NCI-H146 (cell line): ENCODE results near the gene AJUBA.
"Not testable (repeated sequence)": the region's sequence is repeated elsewhere in the genome, so short reads cannot be mapped to it uniquely, and the experiment has no call there.

Experiments used
- DNase-seq: peaks from one replicate; lab custom pipeline; 2025; lab: John Stamatoyannopoulos, UW

AJUBA gene

DNA sequence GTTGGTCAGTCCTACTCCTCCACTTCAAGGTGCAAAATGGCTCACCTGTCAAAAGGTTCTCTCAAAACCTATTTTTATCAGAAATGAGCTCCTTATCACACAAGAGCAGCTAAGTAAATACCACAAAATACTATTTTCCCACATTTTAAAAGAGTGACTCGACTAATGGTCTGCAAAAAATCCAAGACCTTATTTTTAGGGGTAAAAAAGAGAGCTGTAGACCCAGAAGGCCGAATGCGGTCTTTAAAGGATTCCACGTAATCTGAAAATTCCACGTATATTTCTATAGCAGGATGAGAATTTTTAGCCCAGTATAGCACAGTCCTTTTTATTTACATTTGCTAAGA lies 23.8 kb upstream of the AJUBA start:
- DNase-seq, result no peak

DNA sequence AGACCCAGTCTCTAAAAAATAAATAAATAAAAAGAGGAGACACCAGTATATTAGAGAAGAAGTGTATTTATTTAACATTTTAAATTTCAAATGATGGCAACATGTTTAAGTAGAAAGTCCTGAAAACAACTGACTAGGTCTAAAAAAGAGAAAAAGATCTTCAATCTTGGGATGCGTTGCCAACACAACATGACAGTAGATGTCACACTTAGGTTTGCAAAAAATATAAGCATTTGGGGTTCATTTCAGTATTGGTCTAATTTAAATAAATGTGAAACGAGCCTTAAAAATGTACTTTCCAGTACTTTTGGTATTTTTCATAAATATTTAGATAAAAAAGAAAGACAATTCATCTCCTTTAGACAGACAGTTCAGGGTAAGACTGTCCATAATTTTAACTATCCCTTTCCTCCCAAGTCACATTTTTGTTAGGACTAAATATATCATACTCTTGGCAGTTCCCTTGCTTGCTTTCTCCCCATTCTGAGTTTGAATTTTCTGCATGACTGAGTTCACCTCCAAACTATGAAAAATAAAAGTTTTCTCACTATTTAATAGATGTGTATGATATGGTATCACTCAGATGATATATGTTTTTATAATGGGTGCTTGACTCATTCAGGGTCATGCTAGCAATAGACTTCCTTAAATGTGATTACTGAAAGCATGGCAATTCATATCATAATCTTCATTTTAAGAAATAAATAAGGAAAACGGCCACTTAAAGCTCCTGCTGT lies 23.3 kb upstream of the AJUBA start:
- DNase-seq, result no peak

DNA sequence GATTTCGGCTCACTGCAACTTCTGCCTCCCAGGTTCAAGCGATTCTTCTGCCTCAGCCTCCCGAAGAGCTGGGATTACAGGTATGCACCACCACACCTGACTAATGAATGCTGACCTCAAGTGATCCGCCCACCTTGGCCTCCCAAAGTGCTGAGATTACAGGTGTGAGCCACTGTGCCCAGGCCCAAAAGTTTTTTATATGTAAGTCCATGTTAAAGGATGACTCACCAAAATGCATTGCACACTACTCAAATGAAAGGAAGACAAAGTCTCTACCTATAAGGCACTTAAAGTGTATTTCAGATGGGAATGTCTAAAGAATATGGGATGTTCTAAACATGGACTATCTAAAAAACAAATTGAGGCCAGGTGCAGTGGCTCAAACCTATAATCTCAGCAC lies 21.9 kb upstream of the AJUBA start:
- not testable (repeated sequence) for DNase-seq

- no peak for DNase-seq
Observed at GRCh38 chr14:23002592-23002991, 20.2 kb upstream of the AJUBA start.

DNA sequence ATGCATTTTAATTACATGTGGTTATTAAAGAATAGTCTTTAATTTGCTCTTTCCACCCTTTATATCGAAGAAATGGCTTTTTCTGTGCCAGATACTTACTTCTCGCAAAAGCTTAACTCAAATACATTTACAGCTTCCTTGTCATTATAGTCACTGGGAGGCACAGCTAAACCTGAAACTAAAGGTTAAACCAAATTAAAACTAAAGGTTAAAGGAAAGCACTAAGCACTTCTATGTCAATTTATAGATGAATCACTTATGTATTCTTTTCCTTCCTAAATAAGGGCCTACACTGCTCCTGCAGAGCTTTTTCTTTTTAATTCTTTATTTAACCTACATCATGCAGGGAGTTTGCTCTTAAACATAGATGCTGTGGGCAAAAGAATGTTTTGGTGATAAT lies 18.5 kb upstream of the AJUBA start:
- DNase-seq, result no peak

DNA sequence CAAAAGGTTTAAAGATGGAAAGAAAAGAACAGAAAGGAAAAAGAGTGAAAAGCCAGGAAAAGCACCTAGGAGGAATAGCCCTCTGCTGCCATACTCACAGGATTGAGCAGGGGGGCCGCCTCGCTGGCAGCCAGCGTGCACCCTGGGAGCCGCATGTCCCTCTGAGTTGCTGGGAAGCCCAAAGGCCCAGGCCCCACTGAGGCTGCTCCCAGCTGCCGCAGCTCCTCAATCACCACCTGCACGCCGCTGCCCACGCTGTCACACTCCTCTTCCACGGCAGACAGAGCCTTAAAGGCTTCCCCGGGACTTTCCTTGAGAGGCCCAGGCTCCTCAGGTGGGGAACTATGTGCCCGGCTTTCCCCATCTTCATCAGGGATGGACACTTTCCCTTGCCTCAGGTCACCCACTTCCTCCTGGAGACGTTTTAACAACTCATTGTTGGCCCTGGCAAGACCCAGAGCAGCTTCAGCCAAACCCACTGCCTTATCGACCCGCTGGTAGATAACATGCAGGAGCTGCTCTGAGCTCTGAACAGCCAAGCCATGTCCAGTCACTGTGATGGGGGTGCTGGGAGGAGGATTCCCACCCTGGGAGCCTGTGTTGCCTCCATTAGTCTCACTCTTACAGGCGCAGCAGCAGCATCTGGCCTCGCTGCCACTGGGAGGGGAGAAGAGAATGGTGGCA lies 16.1 kb upstream of the AJUBA start:
- DNase-seq, result no peak

DNA sequence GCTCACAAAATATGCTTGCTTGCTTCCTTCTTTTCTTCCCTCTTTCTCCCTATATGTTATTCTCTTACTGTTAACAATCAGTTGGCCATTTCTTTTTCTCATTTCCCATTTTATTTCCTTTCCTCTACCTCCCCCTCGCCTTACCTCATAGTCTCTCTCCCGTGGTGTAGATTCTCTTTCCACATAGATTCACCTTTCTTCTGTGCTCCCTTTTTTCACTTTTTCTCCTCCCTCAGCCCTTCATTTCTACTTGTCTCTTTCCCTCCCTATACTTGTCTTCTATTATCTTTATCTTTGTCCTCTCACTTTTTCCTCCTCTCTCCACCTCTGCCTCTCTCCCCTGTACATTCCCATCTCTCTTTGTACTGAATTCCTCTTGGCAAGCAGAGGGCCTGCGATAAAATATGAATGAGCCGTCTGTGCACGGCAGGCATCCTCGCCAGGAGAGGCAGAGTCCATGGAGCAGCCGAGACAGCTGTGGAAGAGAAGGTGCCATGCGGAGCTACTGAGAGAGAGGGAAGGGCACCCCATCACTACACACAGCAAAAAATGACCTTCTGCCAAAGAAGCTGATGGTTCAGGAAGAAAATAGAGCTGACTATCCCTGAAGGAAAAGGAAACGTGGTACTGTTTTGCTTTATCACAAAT lies 15.4 kb upstream of the AJUBA start:
- no peak for DNase-seq

- DNase-seq, result no peak
Observed at GRCh38 chr14:22996768-22997654, 14.7 kb upstream of the AJUBA start.

GRCh38 chr14:22995889-22996625 lies 13.7 kb upstream of the AJUBA start:
- no peak for DNase-seq

GRCh38 chr14:22994762-22995275 lies 12.5 kb upstream of the AJUBA start:
- no peak for DNase-seq

- DNase-seq, result no peak
Observed at GRCh38 chr14:22993517-22993916, 11.2 kb upstream of the AJUBA start.

DNA sequence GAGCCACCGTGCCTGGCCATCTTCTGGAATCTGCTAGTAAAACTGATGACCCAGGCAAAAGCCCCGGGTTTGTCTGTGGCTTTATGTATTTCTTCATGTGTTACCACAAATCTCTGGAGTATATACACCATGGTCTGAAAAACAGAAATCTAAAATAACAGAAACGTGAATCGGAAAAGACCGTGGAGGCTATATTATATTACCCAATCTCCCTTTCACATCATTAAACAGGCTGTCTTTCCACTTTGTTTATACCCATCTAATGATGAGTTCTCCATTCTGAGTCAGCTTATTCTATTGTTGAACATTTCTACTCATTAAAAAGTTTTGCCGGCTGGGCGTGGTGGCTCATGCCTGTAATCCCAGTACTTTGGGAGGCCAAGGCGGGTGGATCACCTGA lies 9.5 kb upstream of the AJUBA start:
- DNase-seq, result no peak

DNA sequence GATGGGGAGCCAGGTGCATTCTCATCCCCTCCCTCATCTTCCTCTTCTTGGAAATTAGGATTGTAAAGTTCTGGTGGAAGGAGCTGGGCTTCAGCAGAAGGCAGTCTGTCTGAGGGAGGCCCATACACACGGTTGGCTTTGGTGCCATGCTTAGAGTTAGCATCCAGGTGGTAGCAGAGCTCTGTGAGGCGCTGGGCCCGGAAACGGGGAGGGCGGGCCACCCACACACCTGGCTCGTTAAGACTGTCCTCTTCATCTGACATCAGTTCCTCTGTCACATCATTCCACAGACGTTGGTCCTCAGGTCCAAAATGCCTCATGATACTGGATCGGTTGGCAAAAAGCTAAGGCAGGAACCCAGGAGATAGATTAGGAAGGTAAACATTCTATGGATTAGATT lies 4.9 kb upstream of the AJUBA start:
- no peak for DNase-seq

DNA sequence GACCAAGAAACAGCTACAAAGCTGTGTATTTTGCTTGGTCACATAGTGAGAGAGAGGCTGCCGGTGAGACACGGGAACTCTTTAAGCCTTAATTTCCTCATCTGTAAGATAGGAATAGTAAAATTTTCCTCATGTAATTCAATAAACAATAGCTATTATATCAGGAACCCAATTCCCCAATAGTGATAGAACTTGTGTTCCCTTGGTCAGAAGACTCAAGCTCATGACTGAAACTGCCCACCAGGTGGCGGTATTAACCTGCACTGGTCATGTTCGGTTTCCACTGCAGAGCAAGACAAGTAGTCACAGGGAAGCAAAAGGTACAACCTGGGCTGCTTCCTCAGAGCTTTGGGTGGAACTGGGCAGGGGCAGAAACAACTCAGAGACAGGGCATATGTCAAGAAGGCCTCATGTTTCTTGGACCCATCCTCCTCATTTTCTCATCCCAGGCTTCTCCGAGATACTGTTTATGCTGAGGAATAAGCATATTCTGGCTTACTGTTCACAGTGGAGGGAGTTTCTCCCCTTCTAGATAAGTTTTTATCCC lies 4.2 kb upstream of the AJUBA start:
- peak; percentile 78 for DNase-seq

GRCh38 chr14:22985894-22986507 lies 3.6 kb upstream of the AJUBA start:
- no peak for DNase-seq

- DNase-seq, result no peak
Observed at GRCh38 chr14:22984959-22985658, 2.8 kb upstream of the AJUBA start.

GRCh38 chr14:22981876-22982476 lies 375 bp downstream of the AJUBA start:
- DNase-seq, result no peak

- DNase-seq, result no peak
Observed at GRCh38 chr14:22981090-22981875, 1.1 kb downstream of the AJUBA start.

GRCh38 chr14:22980672-22981089 lies 1.7 kb downstream of the AJUBA start:
- no peak for DNase-seq
